ENCODE measurements around the gene KCNG4. TPM values are rescaled to one million over a fixed set of nuclear protein-coding genes. Genes with fewer than 3 reads are reported as not detected.
A peak's percentile ranks its signal among the peaks of the same experiment; 100 is the strongest.

KCNG4 gene
- total and polyA plus RNA-seq, 11 donors, result not detected

DNA sequence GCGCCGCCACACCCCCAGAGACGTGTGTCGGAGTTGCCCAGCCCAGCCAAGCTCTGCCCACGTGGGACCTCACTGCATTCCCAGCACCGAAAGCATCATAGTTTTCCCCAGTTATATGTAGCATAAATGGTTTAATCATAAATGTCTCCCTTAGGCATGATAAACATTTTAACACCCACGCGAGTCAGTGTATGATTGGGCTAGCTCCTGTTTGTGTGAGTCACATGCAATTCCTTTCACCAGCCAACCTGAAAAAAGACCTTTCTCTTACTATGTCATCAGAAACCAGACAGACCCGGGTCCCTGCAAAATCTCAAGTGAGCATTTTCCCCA is 62.1 kb downstream of the KCNG4 start:
- TF ChIP-seq CTCF (IDR thresholded peaks at IDR 0.05) (no peak), POLR2A (IDR thresholded peaks at IDR 0.05) (no peak)
- WGBS, 4 donors, result 33 to 49% (median 45%) methylated on average over 9 of the region's 9 CpGs
- DNase-seq (peak in 1 of 5 donors; percentile 57), ATAC-seq (peak in 2 of 4 donors; percentile 45 to 46)
- Histone ChIP-seq H3K27me3 (no peaks in the 10 kb centered on the region), H3K4me3 (no peak overlapping the region), H3K4me1 (peaks cover 7 to 71% (median 35%) of the 10 kb centered on the region in 12 donors), H3K27ac (peak overlapping the region; percentile 69 to 85 (median 80)), H3K36me3 (peaks cover 0 to 51% (median 45%) of the 10 kb centered on the region in 9 donors), H3K9me3 (no peaks in the 10 kb centered on the region)
- intact Hi-C loops (cut with DNase I), result loop anchor here in 6 of 10 donors (2.0 to 10.0 kb wide), 7 partner anchors 90 to 223 kb away; partner anchors contain the start of genes NECAB2 (in 1 of the 6) and OSGIN1 (in 1 of the 6)

- no peaks in the 10 kb centered on the region for H3K9me3 ChIP-seq
- intact Hi-C loops (cut with DNase I), result loop anchor here in 6 of 10 donors (2.0 to 10.0 kb wide), 7 partner anchors 89 to 222 kb away; partner anchors contain the start of genes NECAB2 (in 1 of the 6) and OSGIN1 (in 1 of the 6)
- ATAC-seq (peak in 3 of 4 donors; percentile 1 to 33 (median 25)), DNase-seq (peak in 1 of 5 donors; percentile 38)
- H3K27me3 ChIP-seq, result no peaks in the 10 kb centered on the region
- H3K4me1 ChIP-seq, result peaks cover 7 to 63% (median 36%) of the 10 kb centered on the region in 12 donors
- WGBS, 4 donors, result 52 to 68% (median 58%) methylated on average over 10 to 18 of the region's 18 CpGs
- H3K27ac ChIP-seq, result peak overlapping the region; percentile 35 to 89 (median 82)
- peaks cover 0 to 38% (median 32%) of the 10 kb centered on the region in 9 donors for H3K36me3 ChIP-seq
- no peak for TF ChIP-seq POLR2A (IDR thresholded peaks at IDR 0.05)
- no peak for TF ChIP-seq CTCF (IDR thresholded peaks at IDR 0.05)
- peak overlapping the region in 1 of 12 donors; percentile 1 for H3K4me3 ChIP-seq
Measured at GRCh38 chr16:84176192-84177053, 63.4 kb downstream of the KCNG4 start.

GRCh38 chr16:84175350-84176081 is 64.3 kb downstream of the KCNG4 start:
- H3K36me3 ChIP-seq, result peaks cover 0 to 29% (median 23%) of the 10 kb centered on the region in 9 donors
- peaks cover 7 to 55% (median 36%) of the 10 kb centered on the region in 12 donors for H3K4me1 ChIP-seq
- DNase-seq (peak in 2 of 5 donors; percentile 55 to 57), ATAC-seq (peak; percentile 43 to 70 (median 52))
- peak overlapping the region in 9 of 12 donors; percentile 8 to 85 (median 83) for H3K27ac ChIP-seq
- H3K9me3 ChIP-seq, result no peaks in the 10 kb centered on the region
- intact Hi-C loops (cut with DNase I), result loop anchor here in 6 of 10 donors (2.0 to 10.0 kb wide), 7 partner anchors 88 to 221 kb away; partner anchors contain the start of genes NECAB2 (in 1 of the 6) and OSGIN1 (in 1 of the 6)
- TF ChIP-seq POLR2A (IDR thresholded peaks at IDR 0.05) (no peak), CTCF (IDR thresholded peaks at IDR 0.05) (peak in 10 of 12 donors; percentile 34 to 85 (median 68))
- no peak overlapping the region for H3K4me3 ChIP-seq
- no peaks in the 10 kb centered on the region for H3K27me3 ChIP-seq
- WGBS, 4 donors, result 34 to 62% (median 38%) methylated on average over 10 of the region's 10 CpGs
